HG03097 (cell line): ENCODE measurements around the gene PAQR5.
"Not testable (repeated sequence)": the region's sequence is repeated elsewhere in the genome, so short reads cannot be mapped to it uniquely, and the experiment has no call there.

Experiments used
- ATAC-seq: cut with Tn5 transposase; IDR thresholded peaks from one replicate; pipeline ENCODE4 v1.9.1; 2021; ENCODE audit not compliant: unreplicated experiment, low FRiP score

Gene PAQR5

GRCh38 chr15:69292826-69293420 is 5.8 kb upstream of the PAQR5 start:
- ATAC-seq = no peak

GRCh38 chr15:69293741-69294615 is 4.7 kb upstream of the PAQR5 start:
- no peak for ATAC-seq

- ATAC-seq = no peak
Observed at GRCh38 chr15:69296606-69297005, 2.1 kb upstream of the PAQR5 start.

GRCh38 chr15:69297642-69298353 is 914 bp upstream of the PAQR5 start:
- ATAC-seq = no peak

- no peak for ATAC-seq
Observed at GRCh38 chr15:69298354-69298696, 387 bp upstream of the PAQR5 start.

- ATAC-seq = no peak
Observed at GRCh38 chr15:69299451-69299886, 757 bp downstream of the PAQR5 start.

GRCh38 chr15:69299943-69300588 is 1.4 kb downstream of the PAQR5 start:
- no peak for ATAC-seq

- not testable (repeated sequence) for ATAC-seq
Observed at GRCh38 chr15:69301101-69301500, 2.4 kb downstream of the PAQR5 start.

GRCh38 chr15:69302087-69302486 is 3.4 kb downstream of the PAQR5 start:
- not testable (repeated sequence) for ATAC-seq

- no peak for ATAC-seq
Observed at GRCh38 chr15:69302929-69303328, 4.2 kb downstream of the PAQR5 start.

GRCh38 chr15:69303337-69304181 is 4.8 kb downstream of the PAQR5 start:
- no peak for ATAC-seq

GRCh38 chr15:69304182-69304545 is 5.5 kb downstream of the PAQR5 start:
- no peak for ATAC-seq

GRCh38 chr15:69305204-69305931 is 6.7 kb downstream of the PAQR5 start:
- no peak for ATAC-seq

GRCh38 chr15:69305933-69306568 is 7.3 kb downstream of the PAQR5 start:
- no peak for ATAC-seq

GRCh38 chr15:69307939-69308338 is 9.2 kb downstream of the PAQR5 start:
- no peak for ATAC-seq

- ATAC-seq = no peak
Observed at GRCh38 chr15:69308949-69309348, 10.2 kb downstream of the PAQR5 start.

- ATAC-seq = no peak
Observed at GRCh38 chr15:69311319-69311721, 12.6 kb downstream of the PAQR5 start.

GRCh38 chr15:69313432-69314000 is 14.8 kb downstream of the PAQR5 start:
- ATAC-seq = no peak

GRCh38 chr15:69314131-69314530 is 15.4 kb downstream of the PAQR5 start:
- ATAC-seq = no peak
